HuH-7.5 (cell line): ENCODE data around the gene PIGN.
"Not testable (repeated sequence)": the region's sequence is repeated elsewhere in the genome, so short reads cannot be mapped to it uniquely, and the experiment has no call there.

Source experiments
- DNase-seq: peaks from one replicate; pipeline ENCODE4 v3.0.0; 2011; ENCODE audit warnings: low spot score

Gene PIGN

DNA sequence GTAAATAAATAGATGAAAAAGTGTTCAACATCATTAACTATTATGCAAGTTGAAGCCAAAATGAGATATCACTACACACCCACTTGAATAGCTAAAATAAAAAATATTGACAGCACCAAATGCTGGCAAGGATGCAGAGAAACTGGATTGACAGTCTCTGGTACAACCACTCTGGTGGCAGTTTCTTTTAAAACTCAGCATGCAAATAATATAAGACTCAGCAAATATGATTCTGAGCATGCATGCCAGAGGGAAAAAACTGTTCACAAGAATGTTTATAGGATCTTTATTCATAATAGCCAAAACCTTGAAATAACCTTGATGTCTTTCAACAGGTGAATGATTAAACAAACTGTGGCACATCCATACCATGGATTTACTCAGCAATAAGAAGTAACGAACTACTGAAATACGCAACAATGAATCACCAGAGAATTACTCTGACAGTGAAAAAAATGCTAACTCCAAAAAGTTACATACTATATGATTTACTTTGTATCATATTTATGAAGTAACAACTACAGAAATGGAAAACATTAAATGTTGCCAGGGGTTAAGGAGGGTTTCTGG is 131.8 kb downstream of the PIGN start:
- DNase-seq = no peak

- no peak for DNase-seq
Observed at GRCh38 chr18:62048279-62048678, 138.6 kb downstream of the PIGN start.

GRCh38 chr18:62045316-62045715 is 141.5 kb downstream of the PIGN start:
- no peak for DNase-seq

GRCh38 chr18:62044490-62045000 is 142.3 kb downstream of the PIGN start:
- no peak for DNase-seq

GRCh38 chr18:62037989-62038778 is 148.7 kb downstream of the PIGN start:
- no peak for DNase-seq

- no peak for DNase-seq
Observed at GRCh38 chr18:62037012-62037742, 149.7 kb downstream of the PIGN start.

DNA sequence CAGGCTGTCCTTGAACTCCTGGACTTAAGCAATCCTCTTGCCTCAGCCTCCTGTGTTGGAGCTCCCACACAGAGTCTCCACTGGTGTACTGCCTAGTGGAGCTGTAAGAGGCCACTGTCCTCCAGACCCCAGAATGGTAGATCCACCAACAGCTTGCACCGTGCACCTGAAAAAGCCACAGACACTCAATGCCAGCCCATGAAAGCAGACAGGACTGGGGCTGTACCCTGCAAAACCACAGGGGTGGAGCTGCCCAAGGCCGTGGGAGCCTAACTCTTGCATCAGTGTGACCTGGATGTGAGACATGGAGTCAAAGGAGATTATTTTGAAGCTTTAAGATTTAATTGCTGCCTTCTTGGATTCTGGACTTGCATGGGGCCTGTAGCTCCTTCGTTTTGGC is 152.6 kb downstream of the PIGN start:
- DNase-seq = not testable (repeated sequence)

DNA sequence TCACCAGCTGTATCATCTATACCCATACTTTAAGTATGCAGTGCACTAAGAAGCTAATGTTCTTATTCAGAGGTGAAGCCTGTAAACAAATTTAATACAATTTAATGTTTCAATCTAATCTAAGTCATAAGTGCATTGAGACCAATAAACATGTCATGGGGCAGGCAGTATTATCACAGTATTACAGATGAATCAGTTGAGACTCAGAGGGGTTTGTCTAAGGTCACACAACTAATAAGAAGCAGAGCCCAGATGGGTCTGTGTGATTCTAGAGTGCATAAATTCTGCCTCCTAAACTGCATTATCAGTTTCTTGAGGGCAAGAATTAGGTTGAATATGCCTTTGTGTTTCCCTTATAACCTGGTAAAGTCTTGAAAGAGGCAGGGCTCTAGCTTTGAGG is 153.1 kb downstream of the PIGN start:
- DNase-seq = no peak

- no peak for DNase-seq
Observed at GRCh38 chr18:62033207-62033606, 153.6 kb downstream of the PIGN start.

GRCh38 chr18:62030091-62030985 is 156.5 kb downstream of the PIGN start:
- no peak for DNase-seq

- no peak for DNase-seq
Observed at GRCh38 chr18:62028715-62029114, 158.1 kb downstream of the PIGN start.

DNA sequence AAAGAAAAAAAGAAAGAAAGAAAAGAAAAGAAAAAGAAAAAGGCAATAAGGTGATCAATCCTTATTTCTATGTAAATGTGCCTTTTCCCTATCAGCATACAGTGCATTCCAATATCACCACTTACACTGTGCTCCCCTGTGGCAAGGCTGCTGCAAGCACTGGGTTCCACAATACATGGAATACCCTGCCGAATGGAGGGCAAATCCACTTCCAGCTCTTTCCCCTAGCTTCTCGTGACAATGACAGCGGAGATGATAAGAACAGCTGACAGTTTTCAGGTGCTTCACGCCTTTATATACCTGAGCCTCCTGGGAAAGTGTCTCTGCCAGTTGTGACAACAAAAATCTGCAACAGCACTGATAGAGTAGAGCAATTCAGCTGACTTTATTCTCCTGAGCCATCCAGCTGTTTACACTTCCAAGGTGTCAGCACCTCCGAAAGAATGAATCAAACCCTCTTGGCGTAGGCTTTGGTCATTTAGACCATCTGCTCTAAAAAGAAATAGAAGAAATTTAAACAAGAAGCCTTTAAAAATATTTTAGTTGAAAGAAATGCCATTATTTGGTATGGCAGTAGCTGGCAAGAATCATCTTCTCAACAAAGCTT is 158.8 kb downstream of the PIGN start:
- no peak for DNase-seq

DNA sequence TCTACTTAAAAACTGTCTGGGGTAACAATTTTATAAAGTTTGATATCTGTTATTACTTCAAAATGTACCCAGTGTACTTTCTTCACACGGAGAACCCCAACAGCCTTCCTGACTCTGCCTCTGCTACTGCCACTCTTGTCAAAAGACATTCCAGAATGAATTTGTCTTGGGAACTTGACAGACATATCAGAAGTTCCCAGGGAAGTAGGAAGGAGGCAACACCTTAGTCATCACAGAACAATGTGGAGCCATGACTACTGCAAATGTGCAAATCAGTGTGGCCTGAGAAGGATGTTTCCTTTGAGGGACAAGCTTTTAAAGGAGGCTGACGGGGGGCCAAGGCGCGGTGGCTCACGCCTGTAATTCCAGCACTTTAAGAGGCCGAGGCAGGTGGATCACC is 160.3 kb downstream of the PIGN start:
- DNase-seq = no peak

GRCh38 chr18:62024983-62025382 is 161.9 kb downstream of the PIGN start:
- DNase-seq = no peak

DNA sequence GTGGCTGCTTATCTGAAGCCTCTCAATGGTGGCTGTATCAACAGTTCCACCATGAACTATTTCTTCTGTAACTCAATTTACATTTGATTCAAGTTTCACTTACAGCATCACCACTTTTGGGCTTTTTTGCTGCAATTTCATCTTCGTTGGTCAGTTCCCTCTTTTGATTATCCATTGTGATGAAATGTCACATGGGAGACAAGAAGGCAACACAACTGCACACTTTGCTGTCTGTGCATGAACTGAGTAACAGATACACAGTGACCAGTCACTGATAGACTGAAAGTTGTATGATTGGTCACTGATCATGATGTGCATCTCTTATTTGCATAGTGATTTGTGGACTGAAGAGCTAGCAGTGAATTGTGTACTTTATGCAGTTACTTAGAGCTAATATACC is 163.3 kb downstream of the PIGN start:
- DNase-seq = no peak

GRCh38 chr18:62018759-62019041 is 168.2 kb downstream of the PIGN start:
- DNase-seq = no peak

DNA sequence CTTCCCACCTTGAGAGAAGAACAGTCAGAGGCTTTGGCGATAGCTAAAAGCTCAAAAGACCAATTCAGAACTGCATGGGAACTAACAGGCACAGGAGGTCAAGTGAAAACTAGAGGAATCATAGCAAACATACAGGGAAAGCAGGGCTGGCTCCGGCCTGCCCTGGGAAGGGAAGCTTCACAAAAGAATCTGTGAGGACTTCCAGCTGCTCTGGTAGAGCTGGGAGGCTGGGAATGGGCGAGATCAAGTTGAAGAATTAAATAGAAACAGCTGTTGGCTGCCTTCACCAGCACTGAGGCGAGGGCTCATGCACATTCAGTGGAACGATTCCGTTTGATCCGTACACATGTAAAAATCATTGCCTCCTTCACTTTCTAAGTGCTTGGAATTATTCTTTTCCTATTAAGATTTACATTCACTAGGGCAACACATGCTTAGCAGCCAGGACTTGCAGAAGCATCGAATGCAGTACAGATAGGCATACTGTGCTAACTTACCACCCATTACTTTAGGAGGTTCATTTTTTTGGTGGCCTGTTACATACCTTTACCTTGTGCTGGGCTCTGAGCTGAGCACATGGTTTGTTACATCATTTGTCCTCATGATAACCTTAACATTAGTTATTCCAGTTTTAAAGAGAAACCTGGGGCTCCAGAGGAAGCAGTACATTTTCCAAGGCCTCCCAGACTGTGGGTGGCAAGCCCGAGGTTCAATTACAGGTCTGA is 168.7 kb downstream of the PIGN start:
- no peak for DNase-seq

GRCh38 chr18:62017618-62018017 is 169.2 kb downstream of the PIGN start:
- DNase-seq = no peak

DNA sequence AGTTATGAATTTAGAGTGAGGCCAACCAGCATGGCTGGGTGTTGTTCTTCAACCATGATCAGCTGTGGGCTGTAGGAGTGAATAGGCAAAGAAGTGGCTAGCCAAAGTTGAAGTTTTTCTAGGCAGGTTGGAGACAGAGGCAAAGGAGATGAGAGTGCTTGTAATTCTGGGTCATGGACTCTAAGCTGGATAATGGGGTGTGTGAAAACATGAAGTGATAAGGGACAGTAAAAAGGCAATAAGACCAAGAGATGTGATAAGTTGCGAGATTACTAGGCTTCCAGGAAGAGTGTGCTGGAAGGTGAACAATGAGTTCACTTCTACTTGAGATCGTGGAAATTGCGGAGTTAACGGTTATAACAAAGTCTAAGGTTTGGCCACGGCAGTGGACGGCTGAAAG is 175.4 kb downstream of the PIGN start:
- no peak for DNase-seq

GRCh38 chr18:62009521-62009920 is 177.3 kb downstream of the PIGN start:
- DNase-seq = no peak

DNA sequence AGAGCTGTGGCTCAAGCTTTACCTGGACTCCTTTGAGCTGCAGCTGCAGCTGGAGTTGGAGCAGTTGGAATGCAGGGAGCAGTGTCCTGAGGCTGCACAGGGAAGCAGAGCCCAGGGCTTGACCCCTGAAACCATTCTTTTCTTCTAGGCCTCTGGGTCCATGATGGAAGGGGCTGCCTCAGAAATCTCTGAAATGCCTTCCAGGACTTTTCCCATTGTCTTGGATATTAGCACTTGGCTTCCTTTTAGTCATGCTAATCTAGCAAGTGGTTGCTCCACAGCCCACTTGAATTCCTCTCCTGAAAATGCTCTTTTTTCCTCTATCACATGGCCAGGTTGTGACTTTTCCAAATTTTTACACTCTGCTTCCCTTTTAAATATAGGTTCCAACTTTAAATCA is 185.5 kb downstream of the PIGN start:
- no peak for DNase-seq
